ENCODE measurements around the gene TMEFF1. TPM values are rescaled to one million over a fixed set of nuclear protein-coding genes. Genes with fewer than 3 reads are reported as not detected.
A peak's percentile ranks its signal among the peaks of the same experiment; 100 is the strongest.

The TMEFF1 gene
- total RNA-seq, 2 experiments from 2014 or later = 0.26 to 0.27 TPM

- no peak overlapping the region for H3K4me3 Mint-ChIP-seq
- no peaks in the 10 kb centered on the region for H3K4me1 Mint-ChIP-seq (ENCODE audit: low read depth)
- no peak overlapping the region for H3K27ac Mint-ChIP-seq
- CTCF ChIA-PET = interaction anchor here (0.9 kb wide), 1 partner anchor 17 kb away, joined by 3 read pairs; no protein-coding TSS in a partner anchor
- no peak for DNase-seq
- H3K27me3 Mint-ChIP-seq (ENCODE audit: low read depth) = no peaks in the 10 kb centered on the region
- H3K36me3 Mint-ChIP-seq (ENCODE audit: low read depth) = peaks cover 24% of the 10 kb centered on the region
- H3K9me3 Mint-ChIP-seq = peaks cover 1% of the 10 kb centered on the region
- intact Hi-C loops (cut with micrococcal nuclease) = no loop called here
These were observed 17.5 kb upstream of the TMEFF1 start for GRCh38 chr9:100455470-100455869.

GRCh38 chr9:100457517-100457916 lies 15.4 kb upstream of the TMEFF1 start:
- no peaks in the 10 kb centered on the region for H3K4me1 Mint-ChIP-seq (ENCODE audit: low read depth)

GRCh38 chr9:100459963-100460362 lies 13.0 kb upstream of the TMEFF1 start:
- intact Hi-C loops (cut with micrococcal nuclease) = no loop called here
- no peak overlapping the region for H3K27ac Mint-ChIP-seq
- H3K27me3 Mint-ChIP-seq (ENCODE audit: low read depth) = peaks cover under 1% of the 10 kb centered on the region
- H3K36me3 Mint-ChIP-seq (ENCODE audit: low read depth) = no peaks in the 10 kb centered on the region
- H3K9me3 Mint-ChIP-seq = no peaks in the 10 kb centered on the region
- CTCF ChIA-PET = interaction anchor here (0.6 kb wide), 1 partner anchor 11 kb away, joined by 3 read pairs; no protein-coding TSS in a partner anchor
- H3K4me1 Mint-ChIP-seq (ENCODE audit: low read depth) = no peaks in the 10 kb centered on the region
- H3K4me3 Mint-ChIP-seq = no peak overlapping the region
- DNase-seq = no peak

More at GRCh38 chr9:100457517-100457916, 15.4 kb upstream of the TMEFF1 start:
- Mint-ChIP-seq H3K36me3 (ENCODE audit: low read depth) (peaks cover 13% of the 10 kb centered on the region), H3K27ac (no peak overlapping the region), H3K4me3 (no peak overlapping the region), H3K27me3 (ENCODE audit: low read depth) (no peaks in the 10 kb centered on the region), H3K9me3 (no peaks in the 10 kb centered on the region)
- intact Hi-C loops (cut with micrococcal nuclease) = no loop called here
- DNase-seq = no peak
- CTCF ChIA-PET = interaction anchor here (0.7 kb wide), 1 partner anchor 378 kb away, joined by 3 read pairs; no protein-coding TSS in a partner anchor

GRCh38 chr9:100465274-100465673 lies 7.7 kb upstream of the TMEFF1 start:
- no peak overlapping the region for H3K27ac Mint-ChIP-seq
- no peak overlapping the region for H3K4me3 Mint-ChIP-seq
- peaks cover 5% of the 10 kb centered on the region for H3K27me3 Mint-ChIP-seq (ENCODE audit: low read depth)
- DNase-seq = no peak
- intact Hi-C loops (cut with micrococcal nuclease) = no loop called here
- H3K4me1 Mint-ChIP-seq (ENCODE audit: low read depth) = no peaks in the 10 kb centered on the region
- H3K36me3 Mint-ChIP-seq (ENCODE audit: low read depth) = no peaks in the 10 kb centered on the region
- CTCF ChIA-PET = interaction anchor here (1.1 kb wide), 1 partner anchor 13 kb away, joined by 3 read pairs; no protein-coding TSS in a partner anchor
- H3K9me3 Mint-ChIP-seq = no peaks in the 10 kb centered on the region

GRCh38 chr9:100465761-100466160 lies 7.2 kb upstream of the TMEFF1 start:
- H3K27ac Mint-ChIP-seq = no peak overlapping the region
- CTCF ChIA-PET = interaction anchor here (1.1 kb wide), 1 partner anchor 14 kb away, joined by 3 read pairs; no protein-coding TSS in a partner anchor
- no peak for DNase-seq
- H3K4me3 Mint-ChIP-seq = no peak overlapping the region
- H3K9me3 Mint-ChIP-seq = no peaks in the 10 kb centered on the region
- H3K36me3 Mint-ChIP-seq (ENCODE audit: low read depth) = no peaks in the 10 kb centered on the region
- intact Hi-C loops (cut with micrococcal nuclease) = no loop called here
- peaks cover 5% of the 10 kb centered on the region for H3K27me3 Mint-ChIP-seq (ENCODE audit: low read depth)
- no peaks in the 10 kb centered on the region for H3K4me1 Mint-ChIP-seq (ENCODE audit: low read depth)

GRCh38 chr9:100466171-100466828 lies 6.6 kb upstream of the TMEFF1 start:
- no peaks in the 10 kb centered on the region for H3K9me3 Mint-ChIP-seq
- CTCF ChIA-PET = interaction anchor here (0.6 to 0.7 kb wide), 2 partner anchors 28 to 110 kb away, joined by 3 read pairs; no protein-coding TSS in a partner anchor
- intact Hi-C loops (cut with micrococcal nuclease) = no loop called here
- no peak overlapping the region for H3K27ac Mint-ChIP-seq
- no peak overlapping the region for H3K4me3 Mint-ChIP-seq
- no peaks in the 10 kb centered on the region for H3K36me3 Mint-ChIP-seq (ENCODE audit: low read depth)
- peaks cover 5% of the 10 kb centered on the region for H3K27me3 Mint-ChIP-seq (ENCODE audit: low read depth)
- no peaks in the 10 kb centered on the region for H3K4me1 Mint-ChIP-seq (ENCODE audit: low read depth)
- no peak for DNase-seq

- CTCF ChIA-PET = interaction anchor here (0.6 to 0.7 kb wide), 2 partner anchors 29 to 110 kb away, joined by 3 read pairs; no protein-coding TSS in a partner anchor
- intact Hi-C loops (cut with micrococcal nuclease) = no loop called here
- peaks cover 5% of the 10 kb centered on the region for H3K27me3 Mint-ChIP-seq (ENCODE audit: low read depth)
- H3K9me3 Mint-ChIP-seq = no peaks in the 10 kb centered on the region
- H3K4me3 Mint-ChIP-seq = no peak overlapping the region
- no peak overlapping the region for H3K27ac Mint-ChIP-seq
- no peaks in the 10 kb centered on the region for H3K4me1 Mint-ChIP-seq (ENCODE audit: low read depth)
- H3K36me3 Mint-ChIP-seq (ENCODE audit: low read depth) = no peaks in the 10 kb centered on the region
- DNase-seq = no peak
These were observed 6.1 kb upstream of the TMEFF1 start for GRCh38 chr9:100466829-100467221.

- CTCF ChIA-PET = no interaction called here
- H3K9me3 Mint-ChIP-seq = no peaks in the 10 kb centered on the region
- H3K4me1 Mint-ChIP-seq (ENCODE audit: low read depth) = no peaks in the 10 kb centered on the region
- H3K27ac Mint-ChIP-seq = no peak overlapping the region
- intact Hi-C loops (cut with micrococcal nuclease) = no loop called here
- no peaks in the 10 kb centered on the region for H3K36me3 Mint-ChIP-seq (ENCODE audit: low read depth)
- H3K27me3 Mint-ChIP-seq (ENCODE audit: low read depth) = peaks cover 7% of the 10 kb centered on the region
- DNase-seq = no peak
- H3K4me3 Mint-ChIP-seq = no peak overlapping the region
These were observed 4.9 kb upstream of the TMEFF1 start for GRCh38 chr9:100468041-100468440.

GRCh38 chr9:100472268-100472667 lies 681 bp upstream of the TMEFF1 start:
- no peak for DNase-seq
- no peak overlapping the region for H3K27ac Mint-ChIP-seq
- H3K4me3 Mint-ChIP-seq = no peak overlapping the region
- H3K27me3 Mint-ChIP-seq (ENCODE audit: low read depth) = peaks cover 20% of the 10 kb centered on the region
- peaks cover 3% of the 10 kb centered on the region for H3K4me1 Mint-ChIP-seq (ENCODE audit: low read depth)
- H3K9me3 Mint-ChIP-seq = no peaks in the 10 kb centered on the region
- CTCF ChIA-PET = interaction anchor here (1.2 kb wide), 1 partner anchor 120 kb away, joined by 3 read pairs; no protein-coding TSS in a partner anchor
- intact Hi-C loops (cut with micrococcal nuclease) = loop anchor here (2.0 to 10.0 kb wide), 2 partner anchors 119 to 123 kb away; partner anchors contain the start of gene TEX10
- no peaks in the 10 kb centered on the region for H3K36me3 Mint-ChIP-seq (ENCODE audit: low read depth)

GRCh38 chr9:100473276-100474081 lies 530 bp downstream of the TMEFF1 start:
- peak; percentile 41 for DNase-seq
- intact Hi-C loops (cut with micrococcal nuclease) = loop anchor here (2.0 to 10.0 kb wide), 2 partner anchors 121 kb away; partner anchors contain the start of gene TEX10
- Mint-ChIP-seq H3K4me3 (peak overlapping the region; percentile 59), H3K36me3 (ENCODE audit: low read depth) (no peaks in the 10 kb centered on the region), H3K27ac (no peak overlapping the region), H3K4me1 (ENCODE audit: low read depth) (peaks cover 3% of the 10 kb centered on the region), H3K9me3 (no peaks in the 10 kb centered on the region), H3K27me3 (ENCODE audit: low read depth) (peaks cover 20% of the 10 kb centered on the region)
- CTCF ChIA-PET = interaction anchor here (1.2 kb wide), 1 partner anchor 121 kb away, joined by 3 read pairs; no protein-coding TSS in a partner anchor

- peaks cover 3% of the 10 kb centered on the region for H3K4me1 Mint-ChIP-seq (ENCODE audit: low read depth)
- no peak overlapping the region for H3K27ac Mint-ChIP-seq
- H3K4me3 Mint-ChIP-seq = peak overlapping the region; percentile 41
- H3K27me3 Mint-ChIP-seq (ENCODE audit: low read depth) = peaks cover 20% of the 10 kb centered on the region
- intact Hi-C loops (cut with micrococcal nuclease) = loop anchor here (10.0 kb wide), 1 partner anchor 120 kb away; no protein-coding TSS in a partner anchor
- no peaks in the 10 kb centered on the region for H3K9me3 Mint-ChIP-seq
- CTCF ChIA-PET = no interaction called here
- H3K36me3 Mint-ChIP-seq (ENCODE audit: low read depth) = no peaks in the 10 kb centered on the region
- no peak for DNase-seq
These were observed 1.4 kb downstream of the TMEFF1 start for GRCh38 chr9:100474082-100474923.

Measured in activated naive CD4-positive, alpha-beta T cell treated with anti-CD3 and anti-CD28 coated beads for 36 hours (primary cell).